HFFc6 (cell line): ENCODE data around the gene MPO. TPM values are rescaled to one million over a fixed set of nuclear protein-coding genes. Genes with fewer than 3 reads are reported as not detected.

ENCODE experiments used
- DNase-seq: peaks from one replicate; pipeline ENCODE4 v3.0.0-alpha.2; 2018
- H3K27ac Mint-ChIP-seq: 2 replicates; pipeline ENCODE4 v1.8.0; 2020; ENCODE audit warnings: mild to moderate bottlenecking, mixed read lengths
- H3K27me3 Mint-ChIP-seq: 2 replicates; pipeline ENCODE4 v1.8.0; 2021; ENCODE audit warnings: mild to moderate bottlenecking, moderate library complexity, mixed read lengths; ENCODE audit not compliant: insufficient read depth
- H3K36me3 Mint-ChIP-seq: 2 replicates; pipeline ENCODE4 v1.8.0; 2021; ENCODE audit warnings: low read depth, mixed read lengths
- H3K4me1 Mint-ChIP-seq: 2 replicates; pipeline ENCODE4 v1.8.0; 2020; ENCODE audit warnings: low read depth, mixed read lengths
- H3K4me3 Mint-ChIP-seq: 2 replicates; pipeline ENCODE4 v1.8.0; 2020; ENCODE audit warnings: mild to moderate bottlenecking, moderate library complexity, mixed read lengths
- H3K9me3 Mint-ChIP-seq: 2 replicates; pipeline ENCODE4 v1.8.0; 2020; ENCODE audit warnings: mild to moderate bottlenecking, mixed read lengths
- total RNA-seq, 6 experiments: library from RNA; stranded (reverse); fragmentation: NEBNext Ultra II Directional; extraction: Animal tissue kit (Norgen Biotek cat#: 25700); gene quantifications; 2 replicates in 1 of 6; 3 replicates in 5 of 6; pipeline ENCODE4 v1.2.3, GENCODE V29; 2021
- TF ChIP-seq, protein P1 (sequence below): fragments of 200-600 bp; sonication (generic); IDR thresholded peaks from 2 replicates; pipeline ENCODE4 v1.5.0; 2021; ENCODE audit warnings: antibody characterized with exemption, mild to moderate bottlenecking

Gene MPO
- total RNA-seq, 6 experiments from 2014 or later, result not detected

DNA sequence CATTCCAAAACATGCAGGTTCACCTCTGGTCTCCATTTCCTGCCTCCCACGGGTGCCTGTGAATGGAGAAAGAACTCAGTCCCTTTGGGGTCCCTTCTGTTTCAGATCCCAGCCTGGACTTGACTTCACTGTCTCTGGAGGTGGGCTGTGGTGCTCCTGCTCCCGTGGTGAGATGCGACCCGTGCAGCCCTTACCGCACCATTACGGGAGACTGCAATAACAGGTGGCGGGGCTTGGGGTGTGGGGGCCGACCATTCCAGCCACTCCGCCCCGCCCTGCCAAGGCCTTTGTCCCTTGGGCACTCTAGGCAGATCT lies 31.8 kb downstream of the MPO start:
- DNase-seq, result no peak
- Mint-ChIP-seq H3K4me3 (no peak overlapping the region; the same call in 1 of the 2 replicates), H3K4me1 (no peaks in the 10 kb centered on the region), H3K9me3 (no peaks in the 10 kb centered on the region), H3K27me3 (peaks cover 38% of the 10 kb centered on the region), H3K36me3 (no peaks in the 10 kb centered on the region), H3K27ac (no peak overlapping the region)
- TF ChIP-seq, protein P1, sequence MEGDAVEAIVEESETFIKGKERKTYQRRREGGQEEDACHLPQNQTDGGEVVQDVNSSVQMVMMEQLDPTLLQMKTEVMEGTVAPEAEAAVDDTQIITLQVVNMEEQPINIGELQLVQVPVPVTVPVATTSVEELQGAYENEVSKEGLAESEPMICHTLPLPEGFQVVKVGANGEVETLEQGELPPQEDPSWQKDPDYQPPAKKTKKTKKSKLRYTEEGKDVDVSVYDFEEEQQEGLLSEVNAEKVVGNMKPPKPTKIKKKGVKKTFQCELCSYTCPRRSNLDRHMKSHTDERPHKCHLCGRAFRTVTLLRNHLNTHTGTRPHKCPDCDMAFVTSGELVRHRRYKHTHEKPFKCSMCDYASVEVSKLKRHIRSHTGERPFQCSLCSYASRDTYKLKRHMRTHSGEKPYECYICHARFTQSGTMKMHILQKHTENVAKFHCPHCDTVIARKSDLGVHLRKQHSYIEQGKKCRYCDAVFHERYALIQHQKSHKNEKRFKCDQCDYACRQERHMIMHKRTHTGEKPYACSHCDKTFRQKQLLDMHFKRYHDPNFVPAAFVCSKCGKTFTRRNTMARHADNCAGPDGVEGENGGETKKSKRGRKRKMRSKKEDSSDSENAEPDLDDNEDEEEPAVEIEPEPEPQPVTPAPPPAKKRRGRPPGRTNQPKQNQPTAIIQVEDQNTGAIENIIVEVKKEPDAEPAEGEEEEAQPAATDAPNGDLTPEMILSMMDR, result no peak

DNA sequence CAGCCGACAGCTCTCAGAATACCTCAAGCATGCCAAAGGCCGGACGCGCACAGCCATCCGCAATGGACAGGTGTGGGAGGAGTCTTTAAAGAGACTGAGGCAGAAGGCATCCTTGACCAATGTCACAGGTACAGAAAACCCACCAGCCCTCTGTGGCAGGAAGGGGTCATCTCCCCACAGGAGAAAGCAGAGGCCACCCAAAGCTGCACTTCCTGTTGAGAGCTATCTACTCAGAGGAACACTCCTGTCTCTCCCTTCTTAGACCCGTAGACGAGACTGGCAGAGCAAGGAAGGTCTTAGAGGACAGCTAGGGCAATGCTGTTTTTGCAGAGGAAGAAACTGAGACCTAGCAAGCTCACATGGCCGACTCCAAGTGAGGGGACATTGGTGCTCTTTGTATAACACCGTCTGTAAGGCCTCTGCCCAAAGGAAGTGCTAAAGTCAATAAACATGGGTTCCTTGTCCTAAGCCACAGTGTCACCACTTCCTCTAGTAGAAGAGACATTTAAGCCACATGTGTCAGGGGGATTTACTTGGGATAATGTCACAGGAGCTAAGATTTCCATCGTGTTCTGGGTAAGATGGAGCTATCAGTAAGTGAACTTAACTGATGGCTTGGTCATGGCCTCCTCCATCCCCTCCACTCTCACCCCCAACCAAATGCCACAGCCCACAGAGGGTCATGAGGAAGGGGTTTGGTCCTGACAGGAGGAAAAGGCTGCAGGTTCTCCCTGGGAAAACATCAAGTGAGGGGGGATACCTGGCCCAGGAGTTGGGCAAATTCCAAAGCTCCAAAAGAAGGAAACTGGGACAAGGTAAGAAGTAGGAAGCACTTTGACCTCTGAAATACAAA lies 33.0 kb downstream of the MPO start:
- Mint-ChIP-seq H3K36me3 (no peaks in the 10 kb centered on the region), H3K4me3 (no peak overlapping the region), H3K27ac (no peak overlapping the region), H3K9me3 (no peaks in the 10 kb centered on the region), H3K27me3 (peaks cover 46% of the 10 kb centered on the region), H3K4me1 (no peaks in the 10 kb centered on the region)
- TF ChIP-seq, protein P1, result no peak
- DNase-seq, result no peak

DNA sequence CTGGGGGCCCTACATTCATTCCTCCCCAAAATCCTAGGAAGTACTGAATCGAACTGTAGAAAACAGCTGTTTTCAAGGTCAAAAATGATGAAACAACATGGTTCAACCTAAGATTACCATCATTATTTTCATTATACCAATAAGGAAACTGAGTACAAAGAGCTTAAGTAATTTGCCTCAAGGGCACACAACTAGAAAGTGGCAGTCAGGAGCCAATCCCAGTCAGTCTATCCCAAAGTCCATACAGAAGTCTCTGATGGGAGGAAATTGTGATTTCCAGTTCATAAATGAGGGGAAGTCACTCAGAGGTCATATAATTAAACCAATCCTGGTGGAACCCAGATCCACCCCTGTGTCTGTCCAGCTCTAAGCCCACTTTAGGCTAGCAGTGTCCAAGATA lies 34.0 kb downstream of the MPO start:
- Mint-ChIP-seq H3K9me3 (no peaks in the 10 kb centered on the region), H3K4me1 (no peaks in the 10 kb centered on the region), H3K4me3 (no peak overlapping the region), H3K27me3 (peaks cover 46% of the 10 kb centered on the region), H3K27ac (no peak overlapping the region), H3K36me3 (no peaks in the 10 kb centered on the region)
- TF ChIP-seq, protein P1, result no peak
- no peak for DNase-seq

DNA sequence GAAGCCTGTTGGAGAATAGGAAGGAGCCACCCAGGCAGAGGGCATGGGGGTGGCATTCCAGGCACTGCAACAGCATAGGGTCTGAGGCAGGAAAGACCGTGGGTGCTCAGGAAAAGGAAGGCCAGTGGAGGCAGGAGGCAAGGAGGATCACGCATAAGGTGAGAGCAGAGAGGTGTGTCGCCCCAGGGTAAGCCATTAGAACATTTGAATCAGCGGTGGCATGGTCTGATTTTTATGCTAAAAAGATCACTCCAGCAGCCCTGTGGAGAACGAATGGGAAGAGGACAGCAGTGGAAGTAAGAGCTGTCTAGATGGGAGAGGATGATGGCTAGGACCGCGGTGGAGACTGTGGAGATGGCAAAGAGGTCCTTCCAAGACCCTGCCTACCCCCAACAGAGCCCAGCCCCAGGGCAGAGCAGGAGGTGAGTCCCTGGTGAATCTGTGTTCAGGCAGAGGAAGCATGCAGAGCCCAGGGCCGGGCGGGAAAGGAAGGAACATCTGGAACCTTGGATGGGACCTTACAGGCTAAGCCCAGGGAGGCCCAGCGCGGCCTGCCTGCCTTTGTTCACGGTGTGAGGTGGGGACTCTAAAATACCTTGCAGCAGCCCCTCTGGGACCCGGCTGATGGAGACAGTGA lies 34.5 kb downstream of the MPO start:
- TF ChIP-seq, protein P1, result no peak
- Mint-ChIP-seq H3K27me3 (peaks cover 50% of the 10 kb centered on the region), H3K4me1 (no peaks in the 10 kb centered on the region), H3K36me3 (no peaks in the 10 kb centered on the region), H3K9me3 (no peaks in the 10 kb centered on the region), H3K4me3 (no peak overlapping the region), H3K27ac (no peak overlapping the region)
- no peak for DNase-seq

DNA sequence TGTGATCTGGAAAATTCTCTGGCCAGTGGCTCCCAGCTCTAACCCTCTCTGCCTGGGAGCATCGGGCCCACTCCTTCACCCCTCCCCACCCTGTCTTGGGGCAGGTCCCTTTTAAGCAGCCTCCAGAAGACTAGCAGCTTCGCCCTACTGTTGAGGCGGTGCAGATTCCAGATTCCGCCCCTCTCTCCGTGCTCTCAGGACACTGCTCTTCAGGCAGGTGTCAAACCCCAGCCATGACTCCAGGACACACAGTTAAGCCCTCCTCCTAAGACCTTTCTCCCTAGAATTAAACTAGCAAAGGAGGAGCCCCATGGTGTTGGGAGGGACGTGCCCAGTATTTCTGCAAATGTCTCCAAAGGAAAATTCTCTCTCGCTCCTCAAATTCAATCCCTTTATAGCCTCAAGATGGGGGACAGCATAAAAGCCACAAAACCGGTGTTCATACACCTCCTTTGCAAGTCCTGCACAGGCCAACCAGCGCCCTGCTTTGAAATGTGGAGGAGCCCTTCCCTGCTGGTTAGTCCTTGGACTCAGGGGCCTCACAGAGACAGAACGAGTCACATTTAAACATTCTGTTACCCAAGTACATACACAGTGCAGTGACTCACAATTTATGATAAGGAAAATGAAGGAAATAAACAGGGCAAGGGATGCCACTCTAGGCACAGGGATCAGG lies 35.2 kb downstream of the MPO start:
- TF ChIP-seq, protein P1, result no peak
- DNase-seq, result no peak
- no peaks in the 10 kb centered on the region for H3K4me1 Mint-ChIP-seq
- peaks cover 45% of the 10 kb centered on the region for H3K27me3 Mint-ChIP-seq
- no peak overlapping the region for H3K27ac Mint-ChIP-seq
- no peak overlapping the region for H3K4me3 Mint-ChIP-seq
- H3K36me3 Mint-ChIP-seq, result no peaks in the 10 kb centered on the region
- H3K9me3 Mint-ChIP-seq, result no peaks in the 10 kb centered on the region
